Left forelimb (tissue), 1 donor: ENCODE results near the gene CNGA3.

Source experiments
- DNase-seq: peaks from one replicate; pipeline ENCODE4 v3.0.0-alpha.2; 2018; ENCODE audit warnings: low spot score

Gene CNGA3

DNA sequence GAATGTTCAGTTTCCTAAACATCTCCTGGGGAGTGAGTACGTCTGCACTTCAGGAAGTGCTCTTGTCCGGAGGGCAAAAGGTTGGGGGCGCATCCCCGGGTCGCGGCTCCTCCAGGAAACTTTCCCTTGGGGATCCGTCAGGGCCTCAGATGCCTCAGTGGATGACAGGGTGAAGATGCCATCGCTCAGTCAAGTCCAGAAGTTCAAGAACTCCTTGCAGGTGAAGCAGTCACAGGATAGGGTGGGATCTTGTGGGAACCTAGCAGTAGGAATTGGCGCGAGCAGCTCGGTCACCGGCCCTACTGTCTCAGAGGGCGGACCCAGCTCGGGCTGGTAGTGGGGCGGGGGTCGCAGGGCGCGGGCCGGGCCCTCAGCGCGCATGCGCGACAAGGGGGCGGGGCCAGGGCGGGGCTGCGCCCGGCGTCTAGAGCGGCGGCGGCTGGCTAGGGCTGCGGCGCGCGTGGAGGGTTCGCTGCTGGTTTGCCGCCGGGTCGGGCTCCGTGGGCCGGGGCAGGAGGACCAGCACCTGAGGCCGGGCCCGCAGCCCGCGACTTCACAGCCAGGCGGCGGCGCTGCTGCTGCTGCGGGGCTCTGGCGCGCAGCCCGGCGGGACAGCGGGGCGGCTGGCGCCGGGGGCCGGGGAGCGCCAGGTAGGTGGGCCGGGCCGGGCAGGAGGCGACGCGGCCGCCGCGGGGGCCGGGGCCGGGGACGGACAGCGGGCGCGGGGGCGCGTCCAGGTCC is 98.3 kb downstream of the CNGA3 start, which contains the start of gene INPP4A:
TSS of gene INPP4A (plus strand) at position 423 of the 741 bp plus-strand sequence. CDS start 75,191 bp downstream, outside the sequence.
- DNase-seq, result peak; percentile 92

DNA sequence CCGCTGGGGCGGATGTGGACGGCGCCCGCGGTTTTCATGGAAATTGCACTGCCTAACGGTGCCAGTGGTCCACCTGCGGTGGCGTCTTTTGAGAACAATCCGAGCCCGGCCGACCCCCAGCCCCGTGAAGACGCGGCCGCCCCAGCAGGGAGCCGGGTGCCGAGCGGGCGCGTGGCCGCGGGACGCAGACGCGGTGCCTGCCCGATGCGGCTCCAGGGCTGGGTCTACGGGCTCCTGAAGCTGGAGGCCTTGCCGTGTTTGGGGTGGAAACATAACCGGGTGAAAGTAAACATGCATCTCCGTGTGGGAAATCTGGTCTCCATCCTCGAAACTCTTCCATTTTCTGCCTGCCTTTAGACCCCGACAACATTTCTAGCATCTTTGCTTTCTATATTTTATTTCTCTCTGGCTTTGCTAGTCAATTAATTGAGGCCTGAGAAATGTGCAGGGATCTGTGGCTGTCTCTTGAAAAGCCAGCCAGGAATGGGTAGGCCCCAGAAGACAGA is 99.0 kb downstream of the CNGA3 start:
- DNase-seq, result peak; percentile 68

GRCh38 chr2:98445683-98446581 is 99.7 kb downstream of the CNGA3 start:
- no peak for DNase-seq

- DNase-seq, result no peak
Observed at GRCh38 chr2:98446850-98447249, 100.6 kb downstream of the CNGA3 start.
